ENCODE measurements around the gene RNF8.
A peak's percentile ranks its signal among the peaks of the same experiment; 100 is the strongest.

Gene RNF8

DNA sequence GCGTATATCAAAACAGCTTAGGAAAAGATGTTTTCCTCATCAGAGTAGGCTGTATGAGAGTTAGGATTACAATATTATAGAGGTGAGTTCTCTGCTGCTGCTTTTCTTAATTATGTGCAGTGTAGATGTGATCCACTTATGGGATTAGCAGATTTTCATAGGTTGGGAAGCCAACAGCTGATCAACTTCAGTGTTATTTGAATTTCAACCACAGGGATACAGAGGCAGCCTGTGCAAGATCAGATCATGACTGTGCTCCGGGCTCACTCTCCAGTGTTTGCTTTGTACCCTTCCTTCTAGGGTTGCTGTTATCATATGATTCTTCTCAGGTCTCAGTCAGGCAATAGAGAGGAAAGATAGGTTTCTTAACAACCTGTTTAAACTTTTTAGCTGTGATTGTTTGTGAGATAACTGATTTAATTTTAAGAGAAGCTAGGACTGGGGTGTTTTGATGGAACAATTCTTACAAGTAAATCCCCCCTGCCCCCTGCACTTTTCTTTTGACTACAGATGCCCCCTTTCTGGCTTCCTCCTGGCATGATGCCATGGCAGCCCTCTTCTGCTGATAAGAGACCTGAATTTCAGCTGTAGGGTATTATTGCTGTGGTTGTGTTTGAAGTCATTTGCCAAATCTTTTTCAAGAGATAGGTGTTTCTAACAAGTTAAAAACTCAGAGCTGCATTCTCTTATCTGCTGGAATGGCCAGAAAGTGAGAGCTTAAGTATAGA is 8.5 kb downstream of the RNF8 start:
- no peak for DNase-seq

DNA sequence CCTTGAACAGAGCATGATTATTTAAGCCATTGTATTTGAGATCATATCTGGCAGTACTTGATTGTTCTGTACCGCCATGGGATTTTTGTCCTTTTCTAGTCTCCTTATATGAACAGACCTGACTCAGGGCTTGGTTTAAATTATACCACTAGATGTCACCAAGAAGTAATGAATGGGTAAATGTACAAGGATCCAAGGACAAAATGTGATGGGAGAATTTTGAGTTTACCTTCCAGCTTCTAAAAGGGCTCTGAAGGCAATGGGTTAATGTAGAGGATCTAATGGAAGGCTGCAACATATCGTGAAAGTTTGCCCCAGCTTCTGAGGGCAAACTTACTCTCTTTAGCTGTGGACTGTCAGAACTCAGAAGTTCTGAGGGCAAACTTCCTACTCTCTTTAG is 12.0 kb downstream of the RNF8 start:
- no peak for DNase-seq

DNA sequence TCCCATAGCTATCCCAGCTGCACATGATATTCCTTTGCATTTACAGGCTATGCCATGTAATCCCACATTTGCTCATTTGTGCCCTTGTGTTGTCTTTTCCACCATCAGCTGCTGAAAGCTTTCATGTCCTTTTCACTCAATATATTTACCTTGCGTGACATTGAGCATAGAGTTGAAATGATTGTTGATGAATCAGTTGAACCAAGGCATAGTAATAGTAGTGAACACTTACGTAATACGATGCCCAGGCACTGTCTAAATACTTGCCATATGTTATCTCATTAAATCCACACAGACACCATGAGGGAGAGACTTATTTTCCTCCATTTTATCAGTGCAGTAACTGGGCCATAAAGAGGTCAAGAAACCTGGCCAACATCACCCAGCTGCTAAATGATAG is 13.1 kb downstream of the RNF8 start:
- DNase-seq, result no peak

DNA sequence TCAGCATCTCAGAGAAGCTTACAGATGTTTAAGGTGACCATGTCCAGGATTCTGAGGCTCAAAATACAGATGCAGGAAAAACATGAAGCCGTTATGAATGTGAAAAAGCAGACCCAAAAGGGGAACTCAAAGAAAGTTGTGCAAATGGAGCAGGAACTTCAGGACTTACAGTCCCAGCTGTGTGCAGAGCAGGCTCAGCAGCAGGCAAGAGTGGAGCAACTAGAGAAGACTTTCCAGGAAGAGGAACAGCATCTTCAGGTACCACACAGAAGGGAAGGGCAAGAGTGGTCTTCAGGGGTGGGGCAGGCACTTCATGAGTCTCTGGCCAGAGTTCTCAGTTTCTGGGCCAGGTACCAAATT is 15.2 kb downstream of the RNF8 start:
- no peak for DNase-seq

DNA sequence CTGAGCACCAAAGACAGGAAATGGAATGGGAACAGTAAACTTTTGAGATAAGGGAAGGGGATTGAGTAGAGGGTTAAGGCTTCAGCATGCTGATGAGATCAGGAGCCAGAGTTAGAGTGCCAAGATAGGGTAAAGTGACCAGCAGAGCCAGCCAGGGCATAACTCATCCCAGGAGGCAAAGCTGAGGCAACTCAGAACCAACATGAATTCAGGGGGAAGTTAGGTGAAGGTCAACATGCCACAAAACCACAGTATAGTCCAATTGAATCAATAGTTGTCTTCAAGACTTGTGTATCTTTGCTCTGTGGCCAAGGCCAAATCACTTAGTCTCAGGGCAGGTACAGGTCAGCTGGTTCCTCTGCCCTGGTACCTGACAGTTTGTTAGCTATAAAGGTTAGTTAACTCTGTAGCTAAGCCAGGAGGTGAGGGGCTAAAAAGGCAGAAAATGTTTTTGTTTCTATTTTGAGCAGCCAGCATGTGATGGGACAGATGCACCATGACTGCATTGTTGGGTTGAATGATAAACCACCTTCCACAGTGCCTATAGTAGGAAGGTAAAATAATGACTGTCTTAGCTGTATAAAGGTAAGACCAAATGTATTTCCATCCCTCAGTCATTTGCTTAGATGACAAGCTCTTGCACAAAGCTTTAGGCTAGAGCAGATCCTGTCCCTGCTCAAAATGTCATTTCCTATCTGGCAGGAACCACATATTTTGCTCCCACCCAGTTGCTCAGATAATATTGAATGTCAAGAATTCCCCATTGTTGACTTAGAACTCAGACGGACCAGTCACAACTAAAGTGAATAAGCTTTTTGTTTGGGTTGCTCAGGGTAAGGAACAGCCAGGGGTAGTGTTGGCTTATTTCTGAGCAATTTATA is 15.8 kb downstream of the RNF8 start:
- DNase-seq, result no peak

DNA sequence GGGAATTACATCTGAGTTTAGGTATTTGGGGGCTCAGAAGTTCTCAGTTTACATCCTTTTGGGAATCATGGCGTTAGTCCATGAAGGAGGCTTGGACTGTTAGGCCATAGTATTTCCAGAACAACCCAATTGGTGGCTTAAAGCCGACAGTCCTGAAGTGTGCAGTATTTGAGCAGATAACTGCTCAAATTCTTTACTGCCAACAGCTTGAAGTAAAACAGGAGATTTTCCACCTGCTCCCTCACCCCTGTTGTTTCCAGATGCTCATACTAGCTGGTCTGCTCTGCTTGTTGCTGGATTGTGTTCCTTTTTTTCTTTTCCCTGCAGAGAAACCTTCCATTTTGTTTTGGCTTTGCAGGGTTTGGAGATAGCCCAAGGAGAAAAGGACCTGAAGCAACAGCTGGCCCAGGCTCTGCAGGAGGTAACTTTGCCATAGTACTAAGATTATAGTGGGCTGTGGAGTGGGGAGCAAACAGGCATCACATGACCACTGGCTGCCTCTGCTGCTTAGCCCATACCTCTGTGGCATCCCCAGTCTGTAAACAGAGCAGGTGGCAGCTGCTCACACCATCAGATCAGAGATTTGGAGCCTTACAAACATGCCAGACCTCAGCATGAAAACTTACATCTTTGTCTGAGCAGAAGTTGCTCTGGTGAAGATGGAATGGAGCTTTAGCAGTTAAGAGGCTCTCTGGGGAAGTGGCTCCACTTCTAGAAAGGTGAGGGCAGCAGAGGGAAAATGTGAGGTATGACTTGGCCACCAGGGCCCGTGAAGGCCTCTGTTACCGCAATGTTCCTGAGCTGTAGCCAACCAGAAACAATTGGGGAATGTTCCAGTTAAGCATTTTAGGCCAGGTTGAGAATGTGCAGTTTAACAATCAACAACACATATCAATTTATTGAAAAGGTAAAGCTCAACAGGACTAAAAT is 17.6 kb downstream of the RNF8 start:
- no peak for DNase-seq

DNA sequence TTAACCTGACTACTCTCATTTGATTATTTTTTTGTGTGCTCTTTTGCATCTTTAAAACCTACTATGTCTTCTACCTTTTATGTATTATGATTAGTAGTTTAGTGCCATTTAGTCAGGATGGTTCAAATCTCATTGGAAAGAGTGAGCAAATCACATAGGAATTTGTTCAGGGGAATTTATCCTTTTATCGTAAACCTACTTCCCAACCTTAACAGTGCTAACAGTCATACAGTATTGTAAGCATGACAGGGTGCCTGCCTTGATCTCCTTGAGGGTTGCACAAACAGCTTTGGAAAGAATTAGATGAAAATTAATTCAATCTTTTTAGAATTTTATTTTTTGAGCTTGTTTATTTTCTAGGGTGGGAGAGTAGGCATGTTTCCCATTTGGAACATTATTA is 18.3 kb downstream of the RNF8 start:
- no peak for DNase-seq

DNA sequence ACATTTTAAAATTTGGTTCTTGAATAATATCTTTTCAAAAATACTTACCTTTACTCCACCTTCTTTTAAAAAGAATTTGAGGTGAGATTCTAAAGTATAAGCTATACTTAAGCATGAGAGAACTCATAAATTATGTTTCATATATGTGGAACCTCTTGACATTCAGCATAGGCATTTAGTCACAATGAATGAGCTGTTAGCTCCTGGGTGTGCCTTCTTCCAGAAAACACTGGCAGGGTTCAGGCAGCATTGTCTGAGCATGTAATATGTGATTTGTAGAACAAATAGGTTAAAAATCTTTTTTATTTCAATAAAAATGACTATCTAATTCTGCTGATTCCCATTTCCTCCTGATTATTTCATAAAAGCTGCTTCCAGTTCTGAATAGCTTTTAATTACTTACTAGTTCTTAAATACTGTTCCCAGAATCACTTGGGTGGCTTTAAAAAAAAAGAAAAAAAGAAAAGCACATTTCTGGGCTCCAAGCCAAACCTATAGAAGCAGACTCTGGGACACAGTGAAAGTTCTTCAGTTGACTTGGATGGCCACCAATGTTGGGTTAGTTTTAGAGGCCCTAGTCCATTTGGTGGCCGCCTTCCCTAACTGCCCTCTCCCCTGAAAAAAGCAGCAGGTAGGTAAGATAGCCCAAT is 20.2 kb downstream of the RNF8 start:
- DNase-seq, result no peak

DNA sequence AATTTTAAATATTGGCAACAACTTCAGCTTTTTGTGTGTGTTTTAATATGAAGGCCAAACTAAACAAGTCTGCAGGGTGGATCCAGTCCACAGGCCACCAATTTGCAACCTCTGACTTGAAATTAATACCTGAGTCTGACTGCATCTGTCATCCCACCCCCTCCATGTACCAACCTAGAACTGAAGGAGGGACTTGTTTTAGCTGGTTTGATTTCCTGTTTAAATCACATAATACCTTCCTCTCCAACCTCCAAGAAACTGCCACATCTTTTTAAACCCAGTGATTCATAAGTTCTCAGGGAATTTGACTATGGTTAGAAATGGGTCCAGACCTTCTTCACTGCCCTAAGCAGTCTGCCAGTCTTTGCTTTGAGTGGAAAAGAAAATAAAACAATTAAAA is 21.6 kb downstream of the RNF8 start:
- no peak for DNase-seq

DNA sequence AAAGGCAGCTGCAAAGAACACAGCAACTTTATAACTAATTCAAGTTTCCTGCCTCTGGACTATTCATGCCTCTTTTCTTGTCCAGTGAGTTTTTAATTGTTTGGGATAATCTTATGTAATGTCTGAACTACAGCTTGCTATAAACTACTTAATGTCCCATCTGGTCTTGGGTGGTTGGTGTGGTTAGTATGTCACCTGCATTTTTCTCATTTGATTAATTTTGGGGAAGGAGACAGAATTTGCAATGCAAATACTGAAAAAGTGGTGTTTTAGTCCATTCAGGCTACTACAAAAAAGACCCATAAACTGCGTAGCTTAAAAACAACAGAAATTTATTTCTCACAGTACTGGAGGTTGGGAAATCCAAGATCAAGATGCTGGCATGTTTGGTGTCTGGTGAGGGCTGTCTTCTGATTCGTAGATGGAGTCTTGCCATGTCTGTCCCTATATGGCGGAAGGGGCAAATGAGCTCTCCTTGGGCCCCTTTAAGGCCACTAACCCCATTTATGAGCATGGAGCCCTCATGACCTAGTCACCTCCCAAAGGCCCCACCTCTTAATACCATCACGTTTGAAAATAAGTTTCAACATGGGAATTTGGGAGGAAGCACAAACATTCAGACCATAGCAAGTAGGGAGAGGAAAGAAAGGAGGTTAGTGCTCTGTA is 22.4 kb downstream of the RNF8 start:
- no peak for DNase-seq

DNA sequence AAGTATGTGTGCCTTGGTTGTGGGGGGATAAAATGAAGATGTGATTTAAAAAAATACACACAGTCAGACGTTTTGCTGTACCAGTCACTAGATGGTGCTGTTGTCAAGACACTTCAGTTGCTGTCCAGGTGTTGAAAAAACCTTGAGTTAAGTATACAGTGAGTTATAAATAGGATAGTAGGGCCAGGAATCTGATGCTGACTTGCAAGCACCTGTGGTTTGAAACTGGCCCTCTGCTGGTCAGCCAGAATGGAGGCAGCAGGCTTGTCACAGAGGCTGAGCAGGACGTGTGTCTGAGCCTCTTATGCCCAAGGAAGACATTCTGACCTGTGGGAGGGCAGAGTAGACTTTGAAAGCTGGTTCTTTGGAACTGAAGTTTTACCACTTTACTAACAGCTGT is 27.8 kb downstream of the RNF8 start:
- DNase-seq, result peak; percentile 22

DNA sequence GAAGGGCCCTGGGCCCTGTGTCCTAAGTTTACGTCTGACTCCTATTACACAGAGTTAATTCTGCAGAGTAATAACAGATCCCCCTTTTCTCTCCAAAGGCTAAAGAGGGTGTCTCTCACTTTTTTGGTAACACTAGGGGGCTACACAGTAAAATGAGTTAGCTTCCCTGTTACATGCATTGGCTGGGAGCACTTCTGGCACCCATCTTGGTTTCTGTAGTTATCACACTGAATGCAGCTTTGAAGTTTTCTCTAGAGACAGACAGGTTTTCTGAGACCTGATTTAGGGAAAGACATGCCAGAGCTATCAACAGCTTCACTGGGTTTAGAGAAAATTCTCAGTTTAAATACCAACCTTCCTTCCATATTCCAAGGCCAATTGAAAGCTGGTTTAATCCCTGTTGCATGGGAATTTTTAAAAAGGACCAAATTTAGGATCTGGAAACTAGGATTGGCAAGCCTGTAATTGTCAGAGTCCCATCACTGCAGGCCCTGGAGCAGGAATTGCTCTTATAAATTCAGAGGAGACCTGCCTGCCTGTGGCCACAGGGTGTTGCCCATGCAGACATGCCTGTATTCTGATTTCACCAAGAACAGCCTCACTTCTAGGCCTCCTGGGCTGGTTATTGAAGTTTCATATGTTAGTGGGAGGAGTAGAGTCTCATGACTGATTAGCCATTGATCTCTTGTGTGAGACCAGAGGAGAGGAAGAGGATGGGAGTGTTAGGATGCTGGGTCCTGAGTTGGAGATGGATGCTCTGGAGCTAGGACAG is 29.4 kb downstream of the RNF8 start:
- no peak for DNase-seq

DNA sequence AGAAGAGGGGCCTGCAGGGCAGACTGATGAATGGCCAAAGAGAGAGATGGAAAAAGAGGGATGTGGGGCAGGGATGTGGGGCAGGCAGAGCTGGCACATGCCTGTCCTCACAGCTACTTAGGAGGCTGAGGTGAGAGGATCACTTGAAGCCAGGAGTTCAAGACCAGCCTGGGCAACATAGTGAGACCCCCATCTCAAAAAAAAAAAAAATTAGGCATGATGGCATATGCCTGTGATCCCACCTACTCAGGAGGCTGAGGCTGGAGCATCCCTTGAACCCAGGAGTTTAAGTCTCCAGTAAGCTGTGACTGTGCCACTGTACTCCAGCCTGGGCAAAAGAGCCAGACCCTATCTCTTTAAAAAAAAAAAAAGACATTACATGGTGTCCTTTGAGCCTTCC is 34.8 kb downstream of the RNF8 start:
- DNase-seq, result no peak

DNA sequence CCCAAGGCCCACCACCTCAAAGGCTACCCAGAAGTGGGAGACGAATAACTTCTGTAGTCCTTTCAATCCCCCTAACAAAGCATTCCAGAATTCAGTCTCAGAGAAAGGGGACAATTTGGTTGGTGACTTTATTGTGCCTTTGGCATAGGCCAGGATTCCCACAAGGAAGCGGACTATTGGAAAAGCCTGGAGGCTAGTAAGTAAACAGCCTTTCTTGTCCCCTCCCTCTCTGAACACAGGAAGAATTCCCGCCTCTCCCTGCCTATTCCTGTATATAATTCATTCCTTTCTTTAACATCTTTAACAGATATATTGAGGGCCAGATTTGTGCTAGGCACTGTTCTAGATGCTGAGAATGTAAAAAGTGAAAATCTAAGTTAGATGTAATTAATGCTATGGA is 36.1 kb downstream of the RNF8 start:
- DNase-seq, result no peak

DNA sequence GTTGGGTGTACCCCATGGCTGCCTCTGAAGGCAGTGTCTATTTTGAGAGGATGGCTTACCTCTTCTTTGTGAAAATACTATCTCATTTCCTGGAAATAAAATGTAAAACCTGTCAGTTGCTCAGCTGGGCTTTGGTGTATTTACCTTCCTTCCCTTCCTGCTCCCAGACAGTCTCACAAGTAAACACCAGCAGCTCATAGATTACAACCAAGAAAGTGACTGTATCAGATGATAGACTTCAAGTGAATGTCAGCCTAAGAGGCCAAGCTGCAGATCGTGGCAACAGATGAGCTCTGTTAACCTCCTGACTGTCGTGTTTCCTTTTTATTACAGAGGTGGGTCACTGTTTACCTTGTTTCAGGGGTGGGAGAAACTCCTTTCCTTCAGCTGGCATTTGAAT is 37.3 kb downstream of the RNF8 start:
- no peak for DNase-seq

DNA sequence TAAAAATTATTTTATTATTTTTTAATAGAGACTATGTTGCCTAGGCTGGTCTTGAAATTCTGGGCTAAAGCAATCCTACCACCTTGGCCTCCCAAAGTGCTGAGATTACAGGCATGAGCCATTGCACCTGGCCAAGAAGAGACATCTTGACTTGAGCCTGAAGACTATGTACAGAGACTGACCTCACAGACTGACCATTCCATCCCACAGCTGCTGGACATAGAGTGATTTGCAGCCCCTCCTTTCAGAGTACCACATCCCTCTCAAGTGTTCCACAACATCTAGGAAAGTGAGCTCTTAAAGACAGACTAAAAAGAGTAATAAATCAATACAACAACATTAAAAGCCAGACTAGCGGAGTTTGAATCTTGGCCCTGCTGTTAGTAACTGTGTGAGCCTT is 39.0 kb downstream of the RNF8 start:
- DNase-seq, result no peak

DNA sequence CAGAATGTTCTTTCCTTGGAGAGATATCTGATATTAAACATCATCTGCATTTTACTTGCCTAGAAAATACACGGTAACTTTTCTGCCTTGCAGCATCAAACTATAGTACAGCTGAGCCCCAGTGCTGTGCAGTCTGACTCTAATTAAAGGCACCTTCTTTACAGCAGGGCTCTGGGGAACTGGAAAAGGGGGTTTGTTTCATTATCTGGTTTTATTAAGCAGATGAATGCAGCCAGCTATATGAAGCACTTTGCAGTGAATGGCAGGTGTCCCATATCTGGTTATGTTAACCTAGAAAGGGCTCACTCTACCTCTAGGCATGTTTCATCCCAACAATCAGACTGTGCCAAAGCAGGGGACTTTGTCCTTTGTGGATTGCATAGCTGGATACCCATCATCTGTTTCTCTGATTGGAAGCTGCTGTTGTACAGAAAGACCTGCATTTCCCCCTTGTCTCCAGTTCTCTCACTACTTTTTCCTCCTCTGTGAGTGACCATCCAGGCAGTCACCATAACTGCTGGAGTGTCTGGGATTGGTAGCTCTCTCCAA is 39.7 kb downstream of the RNF8 start:
- no peak for DNase-seq

DNA sequence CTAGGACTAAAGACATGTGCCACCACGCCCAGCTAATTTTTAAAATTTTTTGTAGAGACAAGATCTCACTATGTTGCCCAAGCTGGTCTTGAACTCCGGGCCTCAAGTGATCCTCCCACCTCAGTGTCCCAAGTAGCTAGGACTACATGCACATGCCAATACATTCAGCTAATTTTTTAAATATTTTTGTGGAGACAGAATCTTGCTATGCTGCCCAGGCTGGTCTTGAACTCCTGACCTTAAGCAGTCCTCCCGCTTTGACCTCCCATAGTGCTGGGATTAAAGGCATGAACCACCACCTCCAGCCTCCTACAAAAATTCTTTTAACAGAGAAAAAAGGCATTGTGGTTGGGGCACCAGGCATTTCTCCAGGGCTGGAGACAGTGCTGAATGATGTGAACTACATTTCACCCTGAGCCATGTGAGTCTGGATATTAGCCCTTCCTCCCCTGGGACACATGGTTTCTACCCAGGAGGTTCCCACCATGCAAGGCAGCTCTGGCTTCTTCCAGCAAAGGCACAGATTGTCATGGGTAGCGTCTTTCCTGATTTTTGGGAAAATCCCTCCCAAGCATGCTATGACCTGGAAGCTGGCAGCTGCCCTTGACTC is 42.9 kb downstream of the RNF8 start:
- peak; percentile 16 for DNase-seq

DNA sequence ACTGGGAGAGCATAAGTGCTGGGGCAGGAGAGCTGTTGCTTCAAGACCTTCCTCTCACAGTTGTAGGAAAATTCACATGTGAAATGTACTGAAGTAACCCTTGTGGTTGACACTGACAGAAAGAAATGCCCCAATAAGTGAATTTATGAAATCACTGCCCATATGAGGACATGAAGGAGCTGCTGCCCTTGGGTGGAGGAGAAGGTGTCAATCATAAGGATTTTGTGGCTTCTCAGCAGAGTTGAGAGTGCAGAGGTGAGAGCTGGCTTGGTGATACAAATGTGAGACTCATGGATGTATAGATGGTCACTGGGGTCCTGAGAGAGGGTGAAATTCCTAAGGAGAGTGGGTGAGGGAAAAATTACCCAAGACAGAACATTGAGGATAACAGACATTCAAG is 45.3 kb downstream of the RNF8 start:
- no peak for DNase-seq

DNA sequence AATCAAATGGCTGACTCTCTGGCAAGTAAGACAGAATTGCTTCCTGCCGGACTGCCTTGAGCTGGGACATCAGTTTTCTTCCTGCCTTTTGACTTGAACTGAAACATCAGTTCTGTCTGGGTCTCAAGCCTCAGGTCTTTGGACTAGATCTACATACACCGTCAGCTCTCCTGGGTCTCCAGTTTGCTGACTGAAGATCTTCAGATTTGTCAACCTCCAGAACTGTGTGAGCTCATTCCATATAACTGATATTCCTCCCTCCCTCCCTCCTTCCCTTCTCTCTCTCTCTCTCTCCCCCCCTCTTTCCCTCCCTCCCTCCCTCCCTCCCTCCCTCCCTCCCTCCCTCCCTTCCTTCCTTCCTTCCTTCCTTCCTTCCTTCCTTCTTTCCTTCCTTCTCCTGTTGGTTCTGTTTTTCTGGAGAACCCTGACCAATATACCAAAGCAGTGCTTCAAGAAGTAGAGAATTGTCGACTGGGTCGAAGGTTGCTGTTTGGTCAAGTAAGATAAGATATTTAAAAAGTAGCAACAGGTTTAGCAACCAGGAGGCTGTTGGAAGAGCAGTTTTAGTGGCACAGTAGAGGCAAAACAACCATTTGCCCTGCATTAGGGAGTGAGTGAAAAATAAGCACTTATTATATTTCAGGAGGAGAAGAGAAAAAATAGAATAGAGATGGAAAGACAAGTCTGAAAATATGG is 46.2 kb downstream of the RNF8 start:
- no peak for DNase-seq
